ENCODE measurements around the gene AFF2. TPM values are rescaled to one million over a fixed set of nuclear protein-coding genes. Genes with fewer than 3 reads are reported as not detected.

Gene AFF2
- total and polyA plus RNA-seq, 2 donors = 0.24 to 7.0 TPM

GRCh38 chrX:148938348-148938747 is 437.9 kb downstream of the AFF2 start:
- Histone ChIP-seq H3K27ac (ENCODE audit: low read depth) (no peak overlapping the region), H3K4me3 (ENCODE audit: low read depth, low read length) (no peak overlapping the region), H3K36me3 (ENCODE audit: insufficient read depth) (no peaks in the 10 kb centered on the region), H3K4me1 (ENCODE audit: insufficient read depth) (no peaks in the 10 kb centered on the region)
- DNase-seq (ENCODE audit: extremely low spot score) = no peak
- 66% methylated on average over 4 of the region's 4 CpGs for WGBS

- no peak for DNase-seq (ENCODE audit: extremely low spot score)
Measured at GRCh38 chrX:148940411-148940996, 440.1 kb downstream of the AFF2 start.

GRCh38 chrX:148942754-148943153 is 442.3 kb downstream of the AFF2 start:
- DNase-seq (ENCODE audit: extremely low spot score) = no peak
- WGBS = 78% methylated on average over 5 of the region's 5 CpGs
- H3K4me3 ChIP-seq (ENCODE audit: low read depth, low read length) = no peak overlapping the region
- no peaks in the 10 kb centered on the region for H3K36me3 ChIP-seq (ENCODE audit: insufficient read depth)
- H3K27ac ChIP-seq (ENCODE audit: low read depth) = no peak overlapping the region
- H3K4me1 ChIP-seq (ENCODE audit: insufficient read depth) = no peaks in the 10 kb centered on the region

More at GRCh38 chrX:148940411-148940996, 440.1 kb downstream of the AFF2 start:
- Histone ChIP-seq H3K27ac (ENCODE audit: low read depth) (no peak overlapping the region), H3K36me3 (ENCODE audit: insufficient read depth) (no peaks in the 10 kb centered on the region), H3K4me3 (ENCODE audit: low read depth, low read length) (no peak overlapping the region), H3K4me1 (ENCODE audit: insufficient read depth) (no peaks in the 10 kb centered on the region)
- whole genome bisulfite sequencing = 45% methylated on average over 1 of the region's 1 CpG

- Histone ChIP-seq H3K4me1 (ENCODE audit: insufficient read depth) (no peaks in the 10 kb centered on the region), H3K27ac (ENCODE audit: low read depth) (no peak overlapping the region), H3K4me3 (ENCODE audit: low read depth, low read length) (no peak overlapping the region), H3K36me3 (ENCODE audit: insufficient read depth) (no peaks in the 10 kb centered on the region)
- DNase-seq (ENCODE audit: extremely low spot score) = no peak
- WGBS = 73% methylated on average over 3 of the region's 3 CpGs
Measured at GRCh38 chrX:148947399-148947975, 447.1 kb downstream of the AFF2 start.

GRCh38 chrX:148956352-148956751 is 455.9 kb downstream of the AFF2 start:
- H3K4me3 ChIP-seq (ENCODE audit: low read depth, low read length) = no peak overlapping the region
- H3K36me3 ChIP-seq (ENCODE audit: insufficient read depth) = no peaks in the 10 kb centered on the region
- no peak for DNase-seq (ENCODE audit: extremely low spot score)
- no peak overlapping the region for H3K27ac ChIP-seq (ENCODE audit: low read depth)
- WGBS = 82% methylated on average over 3 of the region's 3 CpGs
- H3K4me1 ChIP-seq (ENCODE audit: insufficient read depth) = no peaks in the 10 kb centered on the region

- H3K27ac ChIP-seq (ENCODE audit: low read depth) = no peak overlapping the region
- WGBS = 88% methylated on average over 1 of the region's 1 CpG
- H3K4me3 ChIP-seq (ENCODE audit: low read depth, low read length) = no peak overlapping the region
- no peaks in the 10 kb centered on the region for H3K36me3 ChIP-seq (ENCODE audit: insufficient read depth)
- no peak for DNase-seq (ENCODE audit: extremely low spot score)
- no peaks in the 10 kb centered on the region for H3K4me1 ChIP-seq (ENCODE audit: insufficient read depth)
Measured at GRCh38 chrX:148958901-148959300, 458.5 kb downstream of the AFF2 start.

GRCh38 chrX:148960060-148960459 is 459.6 kb downstream of the AFF2 start:
- Histone ChIP-seq H3K4me1 (ENCODE audit: insufficient read depth) (no peaks in the 10 kb centered on the region), H3K4me3 (ENCODE audit: low read depth, low read length) (no peak overlapping the region), H3K36me3 (ENCODE audit: insufficient read depth) (no peaks in the 10 kb centered on the region), H3K27ac (ENCODE audit: low read depth) (no peak overlapping the region)
- 53% methylated on average over 1 of the region's 1 CpG for WGBS
- no peak for DNase-seq (ENCODE audit: extremely low spot score)

- 81% methylated on average over 4 of the region's 4 CpGs for WGBS
- Histone ChIP-seq H3K36me3 (ENCODE audit: insufficient read depth) (no peaks in the 10 kb centered on the region), H3K4me1 (ENCODE audit: insufficient read depth) (no peaks in the 10 kb centered on the region), H3K27ac (ENCODE audit: low read depth) (no peak overlapping the region), H3K4me3 (ENCODE audit: low read depth, low read length) (no peak overlapping the region)
- no peak for DNase-seq (ENCODE audit: extremely low spot score)
Measured at GRCh38 chrX:148961985-148962384, 461.6 kb downstream of the AFF2 start.

- Histone ChIP-seq H3K36me3 (ENCODE audit: insufficient read depth) (no peaks in the 10 kb centered on the region), H3K27ac (ENCODE audit: low read depth) (no peak overlapping the region), H3K4me1 (ENCODE audit: insufficient read depth) (no peaks in the 10 kb centered on the region), H3K4me3 (ENCODE audit: low read depth, low read length) (no peak overlapping the region)
- no peak for DNase-seq (ENCODE audit: extremely low spot score)
- WGBS = 60% methylated on average over 8 of the region's 8 CpGs
Measured at GRCh38 chrX:148976571-148977400, 476.4 kb downstream of the AFF2 start.

GRCh38 chrX:148979786-148980185 is 479.4 kb downstream of the AFF2 start:
- Histone ChIP-seq H3K27ac (ENCODE audit: low read depth) (no peak overlapping the region), H3K4me1 (ENCODE audit: insufficient read depth) (no peaks in the 10 kb centered on the region), H3K36me3 (ENCODE audit: insufficient read depth) (no peaks in the 10 kb centered on the region), H3K4me3 (ENCODE audit: low read depth, low read length) (no peak overlapping the region)
- DNase-seq (ENCODE audit: extremely low spot score) = no peak
- 95% methylated on average over 4 of the region's 4 CpGs for WGBS

GRCh38 chrX:148984238-148984637 is 483.8 kb downstream of the AFF2 start:
- 94% methylated on average over 2 of the region's 2 CpGs for WGBS

GRCh38 chrX:148991502-148991901 is 491.1 kb downstream of the AFF2 start:
- WGBS = 86% methylated on average over 1 of the region's 1 CpG
- Histone ChIP-seq H3K27ac (ENCODE audit: low read depth) (no peak overlapping the region), H3K36me3 (ENCODE audit: insufficient read depth) (no peaks in the 10 kb centered on the region), H3K4me3 (ENCODE audit: low read depth, low read length) (no peak overlapping the region), H3K4me1 (ENCODE audit: insufficient read depth) (no peaks in the 10 kb centered on the region)
- no peak for DNase-seq (ENCODE audit: extremely low spot score)

More at GRCh38 chrX:148984238-148984637, 483.8 kb downstream of the AFF2 start:
- Histone ChIP-seq H3K4me1 (ENCODE audit: insufficient read depth) (no peaks in the 10 kb centered on the region), H3K27ac (ENCODE audit: low read depth) (no peak overlapping the region), H3K36me3 (ENCODE audit: insufficient read depth) (no peaks in the 10 kb centered on the region), H3K4me3 (ENCODE audit: low read depth, low read length) (no peak overlapping the region)
- DNase-seq (ENCODE audit: extremely low spot score) = no peak

GRCh38 chrX:148995661-148996060 is 495.2 kb downstream of the AFF2 start:
- 49% methylated on average over 3 of the region's 3 CpGs for WGBS
- DNase-seq (ENCODE audit: extremely low spot score) = no peak

GRCh38 chrX:149002320-149002719 is 501.9 kb downstream of the AFF2 start:
- DNase-seq (ENCODE audit: extremely low spot score) = no peak
- no peaks in the 10 kb centered on the region for H3K4me1 ChIP-seq (ENCODE audit: insufficient read depth)
- WGBS = 70% methylated on average over 3 of the region's 3 CpGs
- H3K4me3 ChIP-seq (ENCODE audit: low read depth, low read length) = no peak overlapping the region
- H3K36me3 ChIP-seq (ENCODE audit: insufficient read depth) = no peaks in the 10 kb centered on the region
- H3K27ac ChIP-seq (ENCODE audit: low read depth) = no peak overlapping the region

More at GRCh38 chrX:148995661-148996060, 495.2 kb downstream of the AFF2 start:
- no peak overlapping the region for H3K27ac ChIP-seq (ENCODE audit: low read depth)
- no peaks in the 10 kb centered on the region for H3K36me3 ChIP-seq (ENCODE audit: insufficient read depth)
- no peaks in the 10 kb centered on the region for H3K4me1 ChIP-seq (ENCODE audit: insufficient read depth)
- no peak overlapping the region for H3K4me3 ChIP-seq (ENCODE audit: low read depth, low read length)
